Measurements from ENCODE around the gene PRKG1.
"Not testable (repeated sequence)": the region's sequence is repeated elsewhere in the genome, so short reads cannot be mapped to it uniquely, and the experiment has no call there.

Gene PRKG1

GRCh38 chr10:51198170-51198569, 123.9 kb downstream of the PRKG1 start:
- no peak overlapping the region for H3K27ac Mint-ChIP-seq
- no peak for DNase-seq
- no peaks in the 10 kb centered on the region for H3K36me3 Mint-ChIP-seq (ENCODE audit: low read depth)
- H3K4me1 Mint-ChIP-seq (ENCODE audit: low read depth): no peaks in the 10 kb centered on the region
- no peaks in the 10 kb centered on the region for H3K9me3 Mint-ChIP-seq
- H3K27me3 Mint-ChIP-seq: no peaks in the 10 kb centered on the region
- no peak overlapping the region for H3K4me3 Mint-ChIP-seq

- H3K4me3 Mint-ChIP-seq: no peak overlapping the region
- H3K27me3 Mint-ChIP-seq: no peaks in the 10 kb centered on the region
- H3K27ac Mint-ChIP-seq: no peak overlapping the region
- no peaks in the 10 kb centered on the region for H3K4me1 Mint-ChIP-seq (ENCODE audit: low read depth)
- DNase-seq: no peak
- H3K9me3 Mint-ChIP-seq: no peaks in the 10 kb centered on the region
- no peaks in the 10 kb centered on the region for H3K36me3 Mint-ChIP-seq (ENCODE audit: low read depth)
Observed at GRCh38 chr10:51201947-51202346, 127.7 kb downstream of the PRKG1 start.

GRCh38 chr10:51203359-51203758, 129.1 kb downstream of the PRKG1 start:
- no peaks in the 10 kb centered on the region for H3K27me3 Mint-ChIP-seq
- H3K36me3 Mint-ChIP-seq (ENCODE audit: low read depth): no peaks in the 10 kb centered on the region
- no peaks in the 10 kb centered on the region for H3K4me1 Mint-ChIP-seq (ENCODE audit: low read depth)
- no peaks in the 10 kb centered on the region for H3K9me3 Mint-ChIP-seq
- no peak for DNase-seq
- no peak overlapping the region for H3K27ac Mint-ChIP-seq
- no peak overlapping the region for H3K4me3 Mint-ChIP-seq

GRCh38 chr10:51204066-51204465, 129.8 kb downstream of the PRKG1 start:
- H3K27ac Mint-ChIP-seq: no peak overlapping the region
- no peak for DNase-seq
- no peak overlapping the region for H3K4me3 Mint-ChIP-seq
- no peaks in the 10 kb centered on the region for H3K36me3 Mint-ChIP-seq (ENCODE audit: low read depth)
- no peaks in the 10 kb centered on the region for H3K27me3 Mint-ChIP-seq
- H3K9me3 Mint-ChIP-seq: no peaks in the 10 kb centered on the region
- H3K4me1 Mint-ChIP-seq (ENCODE audit: low read depth): no peaks in the 10 kb centered on the region

GRCh38 chr10:51204701-51205100, 130.4 kb downstream of the PRKG1 start:
- no peaks in the 10 kb centered on the region for H3K36me3 Mint-ChIP-seq (ENCODE audit: low read depth)
- no peaks in the 10 kb centered on the region for H3K27me3 Mint-ChIP-seq
- no peak overlapping the region for H3K27ac Mint-ChIP-seq
- no peak for DNase-seq
- no peak overlapping the region for H3K4me3 Mint-ChIP-seq
- H3K4me1 Mint-ChIP-seq (ENCODE audit: low read depth): no peaks in the 10 kb centered on the region
- H3K9me3 Mint-ChIP-seq: no peaks in the 10 kb centered on the region

GRCh38 chr10:51206500-51206899, 132.2 kb downstream of the PRKG1 start:
- no peak for DNase-seq
- no peak overlapping the region for H3K4me3 Mint-ChIP-seq
- H3K9me3 Mint-ChIP-seq: no peaks in the 10 kb centered on the region
- no peak overlapping the region for H3K27ac Mint-ChIP-seq
- no peaks in the 10 kb centered on the region for H3K27me3 Mint-ChIP-seq
- H3K4me1 Mint-ChIP-seq (ENCODE audit: low read depth): no peaks in the 10 kb centered on the region
- H3K36me3 Mint-ChIP-seq (ENCODE audit: low read depth): no peaks in the 10 kb centered on the region

GRCh38 chr10:51212937-51213336, 138.7 kb downstream of the PRKG1 start:
- H3K4me1 Mint-ChIP-seq (ENCODE audit: low read depth); H3K27ac Mint-ChIP-seq; H3K4me3 Mint-ChIP-seq; H3K9me3 Mint-ChIP-seq; H3K36me3 Mint-ChIP-seq (ENCODE audit: low read depth); DNase-seq; H3K27me3 Mint-ChIP-seq: not testable (repeated sequence)

- H3K4me1 Mint-ChIP-seq (ENCODE audit: low read depth): no peaks in the 10 kb centered on the region
Observed at GRCh38 chr10:51214207-51215196, 140.2 kb downstream of the PRKG1 start.

GRCh38 chr10:51215951-51216834, 141.9 kb downstream of the PRKG1 start:
- no peaks in the 10 kb centered on the region for H3K4me1 Mint-ChIP-seq (ENCODE audit: low read depth)
- H3K36me3 Mint-ChIP-seq (ENCODE audit: low read depth): no peaks in the 10 kb centered on the region
- no peaks in the 10 kb centered on the region for H3K27me3 Mint-ChIP-seq
- no peak overlapping the region for H3K27ac Mint-ChIP-seq
- H3K4me3 Mint-ChIP-seq: no peak overlapping the region
- no peaks in the 10 kb centered on the region for H3K9me3 Mint-ChIP-seq
- no peak for DNase-seq

More at GRCh38 chr10:51214207-51215196, 140.2 kb downstream of the PRKG1 start:
- no peak overlapping the region for H3K4me3 Mint-ChIP-seq
- H3K27ac Mint-ChIP-seq: no peak overlapping the region
- DNase-seq: no peak
- no peaks in the 10 kb centered on the region for H3K9me3 Mint-ChIP-seq
- H3K36me3 Mint-ChIP-seq (ENCODE audit: low read depth): no peaks in the 10 kb centered on the region
- no peaks in the 10 kb centered on the region for H3K27me3 Mint-ChIP-seq

GRCh38 chr10:51217505-51217904, 143.2 kb downstream of the PRKG1 start:
- Mint-ChIP-seq H3K27me3 (no peaks in the 10 kb centered on the region), H3K4me1 (ENCODE audit: low read depth) (no peaks in the 10 kb centered on the region), H3K27ac (no peak overlapping the region), H3K36me3 (ENCODE audit: low read depth) (no peaks in the 10 kb centered on the region), H3K4me3 (no peak overlapping the region), H3K9me3 (no peaks in the 10 kb centered on the region)
- DNase-seq: no peak

- DNase-seq: no peak
- H3K27ac Mint-ChIP-seq: no peak overlapping the region
- H3K9me3 Mint-ChIP-seq: no peaks in the 10 kb centered on the region
- H3K4me1 Mint-ChIP-seq (ENCODE audit: low read depth): no peaks in the 10 kb centered on the region
- no peaks in the 10 kb centered on the region for H3K36me3 Mint-ChIP-seq (ENCODE audit: low read depth)
- H3K4me3 Mint-ChIP-seq: no peak overlapping the region
- no peaks in the 10 kb centered on the region for H3K27me3 Mint-ChIP-seq
Observed at GRCh38 chr10:51224671-51225161, 150.4 kb downstream of the PRKG1 start.

- H3K9me3 Mint-ChIP-seq: no peaks in the 10 kb centered on the region
- DNase-seq: no peak
- H3K4me3 Mint-ChIP-seq: no peak overlapping the region
- no peaks in the 10 kb centered on the region for H3K36me3 Mint-ChIP-seq (ENCODE audit: low read depth)
- H3K27ac Mint-ChIP-seq: no peak overlapping the region
- no peaks in the 10 kb centered on the region for H3K4me1 Mint-ChIP-seq (ENCODE audit: low read depth)
- no peaks in the 10 kb centered on the region for H3K27me3 Mint-ChIP-seq
Observed at GRCh38 chr10:51227897-51228713, 153.8 kb downstream of the PRKG1 start.

- H3K27me3 Mint-ChIP-seq: no peaks in the 10 kb centered on the region
- no peaks in the 10 kb centered on the region for H3K9me3 Mint-ChIP-seq
- H3K4me3 Mint-ChIP-seq: no peak overlapping the region
- no peak overlapping the region for H3K27ac Mint-ChIP-seq
- no peak for DNase-seq
- H3K36me3 Mint-ChIP-seq (ENCODE audit: low read depth): no peaks in the 10 kb centered on the region
- no peaks in the 10 kb centered on the region for H3K4me1 Mint-ChIP-seq (ENCODE audit: low read depth)
Observed at GRCh38 chr10:51228714-51229100, 154.4 kb downstream of the PRKG1 start.
